AG10803 (cell line): ENCODE measurements around the gene GALT.

ENCODE experiments used
- DNase-seq: peaks from one replicate; pipeline ENCODE4 v3.0.0; 2010; ENCODE audit warnings: low read depth
- H3K4me3 ChIP-seq: 2 replicates; pipeline ENCODE4 v1.5.1; 2011; ENCODE audit warnings: mild to moderate bottlenecking, low read length, control low read depth
- CTCF ChIP-seq: conservative IDR thresholded peaks from 2 replicates; pipeline ENCODE4 v1.5.1; 2011; ENCODE audit warnings: mild to moderate bottlenecking, low read length, control low read depth, inconsistent platforms

The GALT gene

DNA sequence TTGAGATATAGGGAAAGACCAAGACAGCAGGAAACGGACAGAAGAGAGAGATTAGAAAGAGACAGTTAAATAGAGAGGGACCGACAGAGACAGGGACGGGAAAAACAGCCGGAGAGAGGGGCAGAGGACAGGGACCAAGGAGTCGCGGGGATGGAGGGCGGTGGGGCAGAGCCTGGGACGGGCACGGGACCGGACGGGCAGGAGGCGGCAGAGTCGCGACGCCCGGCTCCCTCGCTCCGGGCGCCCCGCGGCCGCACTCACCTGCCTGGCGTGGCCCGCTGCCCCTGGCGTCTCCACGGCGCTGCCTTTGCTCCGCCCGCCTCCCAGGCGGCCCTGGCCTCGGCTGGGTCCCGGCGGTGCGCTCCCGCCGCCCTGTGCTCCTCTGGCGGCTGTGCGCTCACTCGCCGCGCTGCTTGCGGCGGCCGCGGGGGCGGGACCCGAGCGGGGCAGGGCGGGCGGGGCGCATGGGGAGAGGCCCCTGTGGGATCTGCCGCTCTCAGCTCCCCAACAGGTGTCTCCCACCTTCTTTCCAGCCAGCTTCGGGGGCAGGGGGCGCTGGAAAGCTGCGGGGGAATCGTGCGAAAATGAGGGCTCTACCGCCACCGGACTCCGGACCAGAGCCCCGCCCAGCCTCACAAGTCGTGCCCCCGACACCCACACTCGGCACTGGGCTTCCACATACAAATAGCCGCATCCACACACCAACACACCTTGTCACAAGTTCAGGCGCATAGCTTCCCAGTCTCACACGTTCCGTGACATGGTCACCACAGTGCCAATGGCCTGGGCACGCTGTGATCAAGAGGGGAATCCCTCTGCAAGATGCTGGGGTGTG is 17.6 kb upstream of the GALT start, which contains the start of gene ARID3C:
Gene ARID3C (minus strand): TSS at position 411 of the 835 bp plus-strand sequence. CDS start 1,052 bp downstream, outside the sequence.
- TF ChIP-seq CTCF = no peak
- peak within 1 kb of the TSS; percentile 47 for H3K4me3 ChIP-seq
- DNase-seq = no peak

- TF ChIP-seq CTCF = no peak
- no peak overlapping the region for H3K4me3 ChIP-seq
These were observed 17.0 kb upstream of the GALT start for GRCh38 chr9:34629491-34629808.

GRCh38 chr9:34630402-34631154 is 15.9 kb upstream of the GALT start:
- no peak for TF ChIP-seq CTCF
- no peak overlapping the region for H3K4me3 ChIP-seq
- DNase-seq = no peak

More at GRCh38 chr9:34629491-34629808, 17.0 kb upstream of the GALT start:
- no peak for DNase-seq

- TF ChIP-seq CTCF = no peak
These were observed 13.3 kb upstream of the GALT start for GRCh38 chr9:34633166-34633565.

DNA sequence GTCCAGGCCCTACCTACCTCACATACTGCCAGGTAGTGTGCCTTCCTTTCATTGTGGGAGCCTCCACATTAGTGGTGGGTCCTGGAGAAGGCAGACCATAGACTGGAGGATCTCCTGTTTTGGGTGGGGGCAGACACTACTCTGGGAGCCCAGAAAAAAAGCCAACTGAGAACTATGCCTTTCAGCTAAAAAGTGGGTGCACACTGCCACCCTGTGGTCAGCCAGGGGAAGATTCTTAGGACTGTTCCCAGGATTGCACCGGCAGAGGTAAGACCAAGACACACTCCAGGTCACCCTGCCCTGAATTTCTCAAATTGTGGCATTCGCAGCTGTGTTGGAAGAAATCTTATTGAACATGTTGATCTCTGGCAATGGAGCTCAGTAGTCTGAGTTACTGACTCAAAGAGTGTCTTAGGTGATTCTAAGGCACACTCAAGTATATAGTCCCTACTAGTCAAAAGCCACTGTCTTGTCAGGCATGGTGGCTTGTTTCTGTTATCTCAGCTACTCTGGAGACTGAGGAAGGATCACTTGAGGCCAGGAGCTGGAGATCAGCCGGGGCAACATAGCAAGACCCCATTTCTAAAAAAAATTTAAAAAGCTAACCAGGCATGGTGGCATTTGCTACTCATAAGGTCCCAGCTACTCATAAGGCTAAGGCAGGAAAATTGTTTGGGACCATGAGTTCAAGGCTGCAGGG is 12.5 kb upstream of the GALT start:
- peak; percentile 87 for TF ChIP-seq CTCF

More at GRCh38 chr9:34633166-34633565, 13.3 kb upstream of the GALT start:
- H3K4me3 ChIP-seq = no peak overlapping the region
- DNase-seq = no peak

GRCh38 chr9:34634551-34635248 is 11.8 kb upstream of the GALT start:
- DNase-seq = no peak
- H3K4me3 ChIP-seq = no peak overlapping the region
- no peak for TF ChIP-seq CTCF

More for the DNA sequence above, 12.5 kb upstream of the GALT start:
- peak; percentile 62 for DNase-seq
- H3K4me3 ChIP-seq = no peak overlapping the region
